ENCODE measurements around the gene CD82. TPM values are rescaled to one million over a fixed set of nuclear protein-coding genes. Genes with fewer than 3 reads are reported as not detected.
A peak's percentile ranks its signal among the peaks of the same experiment; 100 is the strongest.

CD82 gene
- total RNA-seq, 2 experiments from 2014 or later, result 289 to 319 TPM

DNA sequence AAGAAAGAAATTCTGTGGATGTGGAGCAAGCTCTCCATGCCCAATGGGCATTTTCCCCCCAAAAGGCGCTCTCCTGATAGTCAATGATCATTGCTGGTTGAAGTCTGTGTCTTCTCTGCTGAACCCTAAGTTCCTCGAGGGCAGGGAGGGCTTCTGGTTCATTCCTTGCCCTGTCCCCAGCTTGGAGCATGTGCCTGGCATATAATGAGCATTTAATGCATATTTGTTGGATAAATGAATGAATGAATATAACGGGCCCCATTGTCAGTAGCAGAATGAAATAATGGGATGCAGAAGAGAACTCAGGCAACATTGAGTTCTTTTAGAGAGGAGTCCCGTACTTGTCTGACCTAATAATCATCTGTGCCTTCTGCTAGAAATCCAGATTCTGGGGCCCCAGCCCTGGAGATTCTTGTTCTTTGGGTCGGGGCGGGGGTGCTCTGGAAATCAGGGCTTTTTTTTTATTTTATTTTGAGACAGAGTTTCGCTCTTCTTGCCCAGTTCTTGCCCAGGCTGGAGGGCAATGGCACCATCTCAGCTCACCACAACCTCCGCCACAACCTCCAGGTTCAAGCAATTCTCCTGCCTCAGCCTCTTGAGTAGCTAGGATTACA, 64.4 kb downstream of the CD82 start:
- no peak overlapping the region for H3K4me3 Mint-ChIP-seq
- no peak overlapping the region for H3K27ac Mint-ChIP-seq
- H3K36me3 Mint-ChIP-seq (ENCODE audit: low read depth), result no peaks in the 10 kb centered on the region
- TF ChIP-seq, protein P1, sequence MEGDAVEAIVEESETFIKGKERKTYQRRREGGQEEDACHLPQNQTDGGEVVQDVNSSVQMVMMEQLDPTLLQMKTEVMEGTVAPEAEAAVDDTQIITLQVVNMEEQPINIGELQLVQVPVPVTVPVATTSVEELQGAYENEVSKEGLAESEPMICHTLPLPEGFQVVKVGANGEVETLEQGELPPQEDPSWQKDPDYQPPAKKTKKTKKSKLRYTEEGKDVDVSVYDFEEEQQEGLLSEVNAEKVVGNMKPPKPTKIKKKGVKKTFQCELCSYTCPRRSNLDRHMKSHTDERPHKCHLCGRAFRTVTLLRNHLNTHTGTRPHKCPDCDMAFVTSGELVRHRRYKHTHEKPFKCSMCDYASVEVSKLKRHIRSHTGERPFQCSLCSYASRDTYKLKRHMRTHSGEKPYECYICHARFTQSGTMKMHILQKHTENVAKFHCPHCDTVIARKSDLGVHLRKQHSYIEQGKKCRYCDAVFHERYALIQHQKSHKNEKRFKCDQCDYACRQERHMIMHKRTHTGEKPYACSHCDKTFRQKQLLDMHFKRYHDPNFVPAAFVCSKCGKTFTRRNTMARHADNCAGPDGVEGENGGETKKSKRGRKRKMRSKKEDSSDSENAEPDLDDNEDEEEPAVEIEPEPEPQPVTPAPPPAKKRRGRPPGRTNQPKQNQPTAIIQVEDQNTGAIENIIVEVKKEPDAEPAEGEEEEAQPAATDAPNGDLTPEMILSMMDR (IDR thresholded peaks at IDR 0.05), result no peak
- H3K4me1 Mint-ChIP-seq (ENCODE audit: low read depth), result peaks cover 5% of the 10 kb centered on the region
- H3K27me3 Mint-ChIP-seq, result peaks cover 8% of the 10 kb centered on the region
- POLR2A ChIA-PET, result no interaction called here
- H3K9me3 Mint-ChIP-seq, result peaks cover 7% of the 10 kb centered on the region
- ATAC-seq (no peak), DNase-seq (no peak)
- intact Hi-C loops (cut with micrococcal nuclease), result loop anchor here (5.0 to 10.0 kb wide), 3 partner anchors 73 to 265 kb away; no protein-coding TSS in a partner anchor
- CTCF ChIA-PET, result interaction anchor here (1.9 to 2.4 kb wide), 2 partner anchors 13 to 281 kb away, joined by 9 to 11 read pairs; no protein-coding TSS in a partner anchor

DNA sequence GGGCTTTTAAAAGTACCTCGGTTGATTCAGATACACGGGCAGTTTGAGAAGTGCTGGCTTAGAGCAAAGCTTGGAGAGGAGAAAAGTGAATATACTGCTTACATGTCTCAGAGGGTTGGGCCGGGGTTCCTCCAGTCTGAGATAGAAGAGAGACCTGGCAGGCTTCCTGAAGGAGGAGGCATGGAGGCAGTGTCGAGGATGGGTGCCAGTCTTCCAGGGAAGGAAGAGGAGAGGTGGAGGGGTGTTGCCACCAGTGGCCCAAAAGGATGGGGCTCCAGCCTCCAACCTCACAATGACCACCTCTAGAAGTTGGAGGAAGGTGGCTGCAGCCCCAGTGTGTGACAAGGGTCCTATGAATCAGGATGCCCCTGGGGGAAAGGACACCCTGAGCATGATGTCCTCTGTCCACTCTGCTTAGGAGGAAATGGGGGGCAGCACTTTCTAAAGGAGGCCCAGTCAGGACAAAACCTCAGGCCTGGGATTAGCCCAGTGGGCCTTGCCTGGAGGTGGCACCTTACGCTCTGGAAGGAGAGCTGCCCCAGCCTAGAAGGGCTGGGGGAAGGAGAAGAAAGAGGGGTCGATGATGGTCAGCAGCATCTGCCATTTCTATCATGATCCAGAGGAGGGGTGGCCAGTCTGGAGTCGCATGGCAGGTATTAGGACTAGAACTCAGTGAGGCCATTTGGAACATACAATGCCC, 65.2 kb downstream of the CD82 start:
- no peak overlapping the region for H3K27ac Mint-ChIP-seq

DNA sequence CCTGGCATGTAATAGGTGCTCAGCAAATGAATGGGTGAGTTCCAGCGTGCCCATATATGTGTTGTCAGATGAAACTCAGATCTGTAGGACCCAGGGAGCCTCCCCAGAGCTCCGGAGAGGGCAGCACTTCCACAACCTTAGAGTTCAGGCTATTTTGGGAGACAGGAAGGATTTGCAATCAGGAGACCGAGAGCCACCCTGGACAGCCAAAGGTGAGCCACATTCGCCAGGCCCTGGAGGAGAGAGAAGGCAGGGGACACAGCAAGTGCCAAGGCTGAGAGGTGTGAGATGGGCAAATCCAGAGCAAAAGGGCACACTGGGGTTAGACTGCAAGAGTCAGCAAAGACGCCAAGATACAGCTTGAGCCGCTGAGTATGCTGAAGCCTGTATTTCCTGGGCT, 66.4 kb downstream of the CD82 start:
- CTCF ChIA-PET, result interaction anchor here (0.9 to 2.3 kb wide), 6 partner anchors 8 to 80 kb away, joined by 3 to 12 read pairs (median 4); no protein-coding TSS in a partner anchor
- TF ChIP-seq, protein P1 (IDR thresholded peaks at IDR 0.05), result no peak
- intact Hi-C loops (cut with micrococcal nuclease), result loop anchor here (5.0 kb wide), 1 partner anchor 75 kb away; no protein-coding TSS in a partner anchor
- POLR2A ChIA-PET, result no interaction called here
- H3K4me3 Mint-ChIP-seq, result no peak overlapping the region
- no peak overlapping the region for H3K27ac Mint-ChIP-seq
- no peaks in the 10 kb centered on the region for H3K36me3 Mint-ChIP-seq (ENCODE audit: low read depth)
- DNase-seq (no peak), ATAC-seq (no peak)
- peaks cover 2% of the 10 kb centered on the region for H3K4me1 Mint-ChIP-seq (ENCODE audit: low read depth)
- H3K27me3 Mint-ChIP-seq, result peaks cover 8% of the 10 kb centered on the region
- no peaks in the 10 kb centered on the region for H3K9me3 Mint-ChIP-seq

More for the DNA sequence above, 65.2 kb downstream of the CD82 start:
- TF ChIP-seq, protein P1 (IDR thresholded peaks at IDR 0.05), result no peak
- ATAC-seq (no peak), DNase-seq (no peak)
- H3K36me3 Mint-ChIP-seq (ENCODE audit: low read depth), result no peaks in the 10 kb centered on the region
- H3K27me3 Mint-ChIP-seq, result peaks cover 8% of the 10 kb centered on the region
- intact Hi-C loops (cut with micrococcal nuclease), result loop anchor here (5.0 kb wide), 1 partner anchor 73 kb away; no protein-coding TSS in a partner anchor
- peaks cover 7% of the 10 kb centered on the region for H3K9me3 Mint-ChIP-seq
- no peak overlapping the region for H3K4me3 Mint-ChIP-seq
- peaks cover 2% of the 10 kb centered on the region for H3K4me1 Mint-ChIP-seq (ENCODE audit: low read depth)
- ChIA-PET POLR2A (no interaction called here), CTCF (interaction anchor here (2.3 kb wide), 1 partner anchor 72 kb away, joined by 8 read pairs; no protein-coding TSS in a partner anchor)

DNA sequence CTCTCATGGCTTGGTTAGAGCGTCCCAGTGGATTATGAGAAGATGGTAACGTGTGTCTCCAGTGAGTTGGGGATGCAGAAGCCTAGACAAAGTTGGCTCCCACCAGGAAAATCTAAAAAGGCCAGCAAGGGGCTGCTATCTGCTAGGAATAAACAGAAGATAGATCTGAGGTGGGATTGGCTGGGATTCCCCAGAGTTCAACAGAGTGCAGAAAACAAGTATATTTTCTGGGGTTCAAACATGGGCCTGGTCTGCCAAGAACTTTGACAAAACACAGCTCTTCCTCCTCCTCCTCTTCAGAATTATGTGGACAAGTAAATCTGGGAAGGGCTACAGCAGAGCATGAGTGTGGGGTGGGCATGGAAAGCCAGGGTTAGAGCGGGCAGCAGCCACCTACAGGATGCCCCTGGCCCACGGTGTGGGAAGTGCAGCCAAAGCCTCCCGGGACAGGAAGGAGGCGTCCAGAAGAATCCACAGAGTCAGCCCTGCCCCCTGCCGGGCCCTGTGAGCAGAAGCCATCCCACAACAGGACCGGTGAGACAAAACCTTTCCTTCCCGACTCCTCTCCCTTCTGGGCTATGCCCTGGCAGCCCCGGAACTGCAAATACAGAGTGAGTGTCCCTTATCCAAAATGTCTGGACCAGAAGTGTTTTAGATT, 67.1 kb downstream of the CD82 start:
- DNase-seq (peak; percentile 54), ATAC-seq (peak; percentile 75)
- Mint-ChIP-seq H3K4me3 (no peak overlapping the region), H3K4me1 (ENCODE audit: low read depth) (peaks cover 2% of the 10 kb centered on the region), H3K27ac (no peak overlapping the region), H3K36me3 (ENCODE audit: low read depth) (no peaks in the 10 kb centered on the region), H3K9me3 (no peaks in the 10 kb centered on the region), H3K27me3 (peaks cover 9% of the 10 kb centered on the region)
- TF ChIP-seq, protein P1 (IDR thresholded peaks at IDR 0.05), result peak; percentile 55
- intact Hi-C loops (cut with micrococcal nuclease), result loop anchor here (5.0 kb wide), 1 partner anchor 75 kb away; no protein-coding TSS in a partner anchor
- ChIA-PET CTCF (interaction anchor here (1.5 to 2.3 kb wide), 4 partner anchors 9 to 76 kb away, joined by 3 to 12 read pairs (median 7); no protein-coding TSS in a partner anchor), POLR2A (interaction anchor here (0.9 kb wide), 1 partner anchor 76 kb away, joined by 3 read pairs; no protein-coding TSS in a partner anchor)

Data from activated CD8-positive, alpha-beta T cell treated with anti-CD3 and anti-CD28 coated beads for 36 hours (primary cell).